GM23338 (cell line): ENCODE results near the gene APOC1.

ENCODE experiments used
- CREB1 ChIP-seq: fragments of 250-450 bp; sonication (Bioruptor Pico); IDR thresholded peaks from 2 replicates; pipeline ENCODE4 v1.5.0; 2020; ENCODE audit warnings: low read depth, mild to moderate bottlenecking, moderate library complexity
- EZH2 ChIP-seq: fragments of 200-600 bp; sonication (generic); IDR thresholded peaks from one replicate; pipeline ENCODE4 v1.8.0; 2017; ENCODE audit warnings: antibody characterized with exemption, mild to moderate bottlenecking, low read depth; ENCODE audit not compliant: unreplicated experiment
- EZH2phosphoT487 ChIP-seq: fragments of 200-600 bp; sonication (generic); IDR thresholded peaks from one replicate; pipeline ENCODE4 v1.8.1; 2018; ENCODE audit warnings: antibody characterized with exemption; ENCODE audit not compliant: unreplicated experiment
- POLR2AphosphoS5 ChIP-seq: IDR thresholded peaks from 2 replicates; pipeline ENCODE4 v1.6.1; 2016; ENCODE audit warnings: antibody characterized with exemption, low read depth
- REST ChIP-seq: IDR thresholded peaks from one replicate; pipeline ENCODE4 v1.6.1; 2018; ENCODE audit warnings: antibody characterized with exemption; ENCODE audit not compliant: unreplicated experiment
- ZNF114 ChIP-seq: fragments of 250-450 bp; sonication (Bioruptor Pico); IDR thresholded peaks from 2 replicates; pipeline ENCODE4 v1.5.0; 2020; ENCODE audit warnings: mild to moderate bottlenecking, moderate library complexity
- ZNF331 ChIP-seq: fragments of 250-450 bp; sonication (Bioruptor Pico); IDR thresholded peaks from 2 replicates; pipeline ENCODE4 v1.5.0; 2020; ENCODE audit warnings: low read depth, mild to moderate bottlenecking, moderate library complexity
- TF ChIP-seq, protein P1 (sequence below), 2 experiments: fragments of 200-600 bp in 1 of 2; sonication (generic) in 1 of 2; conservative IDR thresholded peaks; 2 replicates each; pipeline versions ENCODE4 v1.5.1 to v1.6.1; 2016 to 2017; ENCODE audit warnings: antibody characterized with exemption in 2 of 2, low read depth in 2 of 2, mild to moderate bottlenecking in 2 of 2, moderate library complexity in 1 of 2

GRCh38 chr19:44968118-44968517 lies 53.7 kb downstream of the APOC1 start:
- TF ChIP-seq, protein P1, sequence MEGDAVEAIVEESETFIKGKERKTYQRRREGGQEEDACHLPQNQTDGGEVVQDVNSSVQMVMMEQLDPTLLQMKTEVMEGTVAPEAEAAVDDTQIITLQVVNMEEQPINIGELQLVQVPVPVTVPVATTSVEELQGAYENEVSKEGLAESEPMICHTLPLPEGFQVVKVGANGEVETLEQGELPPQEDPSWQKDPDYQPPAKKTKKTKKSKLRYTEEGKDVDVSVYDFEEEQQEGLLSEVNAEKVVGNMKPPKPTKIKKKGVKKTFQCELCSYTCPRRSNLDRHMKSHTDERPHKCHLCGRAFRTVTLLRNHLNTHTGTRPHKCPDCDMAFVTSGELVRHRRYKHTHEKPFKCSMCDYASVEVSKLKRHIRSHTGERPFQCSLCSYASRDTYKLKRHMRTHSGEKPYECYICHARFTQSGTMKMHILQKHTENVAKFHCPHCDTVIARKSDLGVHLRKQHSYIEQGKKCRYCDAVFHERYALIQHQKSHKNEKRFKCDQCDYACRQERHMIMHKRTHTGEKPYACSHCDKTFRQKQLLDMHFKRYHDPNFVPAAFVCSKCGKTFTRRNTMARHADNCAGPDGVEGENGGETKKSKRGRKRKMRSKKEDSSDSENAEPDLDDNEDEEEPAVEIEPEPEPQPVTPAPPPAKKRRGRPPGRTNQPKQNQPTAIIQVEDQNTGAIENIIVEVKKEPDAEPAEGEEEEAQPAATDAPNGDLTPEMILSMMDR (conservative IDR thresholded peaks at IDR 0.05; ENCODE audit: low read depth in 2 of 2), result no peak
- TF ChIP-seq EZH2, result no peak
- TF ChIP-seq REST, result no peak
- no peak for TF ChIP-seq POLR2AphosphoS5
- TF ChIP-seq ZNF331, result no peak
- no peak for TF ChIP-seq EZH2phosphoT487
- no peak for TF ChIP-seq ZNF114 (CRISPR knock-in tag)
- TF ChIP-seq CREB1 (CRISPR knock-in tag), result no peak
